HG03439 (cell line): ENCODE measurements around the gene UPF3B.
"Not testable (repeated sequence)": the region's sequence is repeated elsewhere in the genome, so short reads cannot be mapped to it uniquely, and the experiment has no call there.

Experiments used
- ATAC-seq: cut with Tn5 transposase; IDR thresholded peaks from one replicate; pipeline ENCODE4 v1.9.1; 2021; ENCODE audit warnings: mild to moderate bottlenecking, moderate library complexity; ENCODE audit not compliant: unreplicated experiment

The UPF3B gene

DNA sequence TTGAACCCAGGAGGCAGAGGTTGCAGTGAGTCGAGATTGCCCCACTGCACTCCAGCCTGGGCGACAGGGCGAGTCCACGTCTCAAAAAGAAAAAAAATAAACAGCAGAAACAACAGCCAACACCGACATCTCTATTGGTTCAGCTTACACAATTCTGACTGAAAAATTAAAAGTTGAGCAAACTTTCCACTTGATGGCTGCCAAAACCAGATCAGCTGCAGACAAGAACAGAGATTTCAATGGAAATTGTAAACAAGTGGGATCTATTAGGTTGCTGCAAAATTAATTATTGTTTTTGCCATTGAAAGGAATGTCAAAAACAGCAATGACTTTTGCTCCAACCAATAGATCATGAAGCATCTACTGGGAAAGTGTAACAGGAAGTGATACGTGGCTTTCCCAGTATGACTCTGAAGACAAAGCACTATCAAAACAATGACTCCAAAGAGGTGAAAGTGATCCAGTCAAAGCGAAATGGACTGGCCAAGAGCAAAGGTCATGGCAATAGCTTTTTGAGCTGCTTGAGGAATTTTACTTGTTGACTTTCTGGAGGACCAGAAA, 26.3 kb downstream of the UPF3B start:
- ATAC-seq, result no peak

DNA sequence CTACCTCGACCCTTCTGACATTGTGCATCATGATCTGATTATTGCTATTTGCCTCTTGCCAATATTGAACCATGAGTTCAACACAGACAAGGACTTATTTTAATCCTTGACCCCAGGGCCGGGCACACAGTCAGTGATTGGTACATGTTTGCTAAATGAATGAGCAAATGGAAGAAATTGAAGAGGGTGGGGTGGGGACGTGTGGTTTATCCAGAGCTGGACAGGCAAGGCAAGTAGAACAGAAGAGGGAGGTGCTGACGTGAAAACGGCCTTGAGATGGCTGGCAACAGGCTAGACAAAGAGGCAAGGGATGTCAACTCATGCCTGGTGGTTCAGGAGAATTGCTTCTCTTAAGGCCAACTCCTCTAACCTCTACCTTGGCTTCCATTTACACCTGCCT, 28.5 kb downstream of the UPF3B start:
- ATAC-seq, result not testable (repeated sequence)

DNA sequence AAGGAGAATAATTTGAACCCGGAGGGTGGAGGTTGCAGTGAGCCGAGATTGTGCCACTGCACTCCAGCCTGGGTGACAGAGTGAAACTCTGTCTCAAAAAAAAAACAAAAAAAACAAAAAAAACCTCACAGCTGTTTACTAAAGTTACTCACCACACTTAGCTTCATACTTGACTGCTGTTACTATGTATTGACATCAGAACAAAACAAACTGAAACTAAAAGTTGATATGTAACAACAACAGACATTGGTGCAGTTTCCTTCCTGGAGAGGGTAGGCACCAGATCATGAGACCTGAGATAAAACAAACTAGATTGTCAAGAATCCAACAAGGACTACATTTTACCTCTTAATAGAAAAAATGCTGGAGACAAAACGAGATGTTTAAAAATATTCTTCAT, 31.1 kb downstream of the UPF3B start:
- ATAC-seq, result peak; percentile 94

DNA sequence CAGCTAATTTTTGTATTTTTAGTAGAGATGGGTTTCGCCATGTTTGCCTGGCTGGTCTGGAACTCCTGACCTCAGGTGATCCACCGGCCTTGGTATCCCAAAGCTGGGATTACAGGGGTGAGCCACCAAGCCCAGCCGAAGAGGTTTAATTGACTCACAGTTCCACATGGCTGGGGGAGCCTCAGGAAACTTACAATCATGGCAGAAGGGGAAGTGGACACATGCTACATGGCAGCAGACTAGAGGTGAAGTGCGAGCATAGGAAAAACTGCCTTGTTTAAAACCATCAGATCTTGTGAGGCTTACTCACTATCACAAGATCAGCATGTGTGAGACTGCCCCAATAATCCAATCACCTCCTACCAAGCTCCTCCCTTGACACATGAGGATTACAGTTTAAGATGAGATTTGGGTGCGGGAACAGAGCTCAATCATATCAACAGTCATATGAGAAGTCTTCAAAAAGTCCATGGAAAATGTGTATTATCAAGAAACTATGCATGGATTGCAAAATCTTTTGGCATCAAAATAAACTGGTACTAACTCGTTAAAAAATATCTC, 35.6 kb downstream of the UPF3B start:
- no peak for ATAC-seq

DNA sequence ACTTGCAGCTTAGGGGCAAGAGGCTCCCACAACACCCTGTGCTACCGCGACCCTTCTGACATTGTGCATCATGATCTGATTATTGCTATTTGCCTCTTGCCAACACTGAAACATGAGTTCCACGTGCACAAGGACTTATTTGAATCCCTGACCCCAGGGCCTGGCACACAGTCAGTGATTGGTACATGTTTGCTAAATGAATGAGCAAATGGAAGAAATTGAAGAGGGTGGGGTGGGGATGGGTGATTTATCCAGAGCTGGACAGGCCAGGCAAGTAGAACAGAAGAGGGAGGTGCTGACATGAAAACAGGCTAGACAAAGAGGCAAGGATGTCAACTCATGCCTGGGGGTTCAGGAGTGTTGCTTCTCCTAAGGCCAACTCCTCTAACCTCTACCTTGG, 36.5 kb downstream of the UPF3B start:
- ATAC-seq, result no peak

DNA sequence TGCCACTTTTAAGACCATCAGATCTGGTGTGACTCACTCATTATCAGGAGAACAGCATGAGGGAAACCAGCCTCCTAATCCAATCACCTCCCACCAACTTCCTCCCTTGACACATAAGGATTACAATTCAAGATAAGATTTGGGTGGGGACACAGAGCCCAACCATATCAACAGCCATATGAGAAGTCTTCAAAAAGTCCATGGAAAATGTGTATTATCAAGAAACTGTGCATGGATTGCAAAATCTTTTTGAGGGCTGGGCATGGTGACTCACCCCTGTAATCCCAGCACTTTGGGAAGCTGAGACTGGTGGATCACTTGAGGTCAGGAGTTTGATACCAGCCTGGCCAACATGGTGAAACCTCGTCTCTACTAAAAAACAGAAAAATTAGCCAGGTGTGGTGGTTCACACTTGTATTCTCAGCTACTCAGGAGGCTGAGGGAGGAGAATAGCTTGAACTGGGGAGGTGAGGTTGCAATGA, 43.5 kb downstream of the UPF3B start:
- ATAC-seq, result no peak

DNA sequence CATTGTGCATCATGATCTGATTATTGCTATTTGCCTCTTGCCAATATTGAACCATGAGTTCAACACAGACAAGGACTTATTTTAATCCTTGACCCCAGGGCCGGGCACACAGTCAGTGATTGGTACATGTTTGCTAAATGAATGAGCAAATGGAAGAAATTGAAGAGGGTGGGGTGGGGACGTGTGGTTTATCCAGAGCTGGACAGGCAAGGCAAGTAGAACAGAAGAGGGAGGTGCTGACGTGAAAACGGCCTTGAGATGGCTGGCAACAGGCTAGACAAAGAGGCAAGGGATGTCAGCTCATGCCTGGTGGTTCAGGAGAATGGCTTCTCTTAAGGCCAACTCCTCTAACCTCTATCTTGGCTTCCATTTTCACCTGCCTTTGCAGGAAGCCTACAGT, 44.3 kb downstream of the UPF3B start:
- ATAC-seq, result not testable (repeated sequence)

DNA sequence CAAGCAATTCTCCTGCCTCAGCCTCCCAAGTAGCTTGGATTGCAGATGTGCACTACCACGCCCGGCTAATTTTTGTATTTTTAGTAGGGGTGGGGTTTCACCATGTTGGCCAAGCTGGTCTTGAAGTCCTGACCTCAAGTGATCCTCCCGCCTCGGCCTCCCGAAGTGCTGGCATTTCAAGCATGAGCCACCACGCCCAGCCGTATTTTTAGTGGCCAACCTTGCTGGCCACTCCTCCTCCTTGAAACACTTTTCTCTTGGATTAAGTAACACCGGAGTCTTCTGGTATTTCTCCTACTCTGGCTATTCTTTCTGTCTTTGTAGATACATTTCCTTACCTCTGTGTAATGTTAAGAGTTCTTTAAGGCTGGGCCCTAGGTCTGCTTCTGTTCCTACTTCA, 50.2 kb downstream of the UPF3B start:
- ATAC-seq, result no peak

DNA sequence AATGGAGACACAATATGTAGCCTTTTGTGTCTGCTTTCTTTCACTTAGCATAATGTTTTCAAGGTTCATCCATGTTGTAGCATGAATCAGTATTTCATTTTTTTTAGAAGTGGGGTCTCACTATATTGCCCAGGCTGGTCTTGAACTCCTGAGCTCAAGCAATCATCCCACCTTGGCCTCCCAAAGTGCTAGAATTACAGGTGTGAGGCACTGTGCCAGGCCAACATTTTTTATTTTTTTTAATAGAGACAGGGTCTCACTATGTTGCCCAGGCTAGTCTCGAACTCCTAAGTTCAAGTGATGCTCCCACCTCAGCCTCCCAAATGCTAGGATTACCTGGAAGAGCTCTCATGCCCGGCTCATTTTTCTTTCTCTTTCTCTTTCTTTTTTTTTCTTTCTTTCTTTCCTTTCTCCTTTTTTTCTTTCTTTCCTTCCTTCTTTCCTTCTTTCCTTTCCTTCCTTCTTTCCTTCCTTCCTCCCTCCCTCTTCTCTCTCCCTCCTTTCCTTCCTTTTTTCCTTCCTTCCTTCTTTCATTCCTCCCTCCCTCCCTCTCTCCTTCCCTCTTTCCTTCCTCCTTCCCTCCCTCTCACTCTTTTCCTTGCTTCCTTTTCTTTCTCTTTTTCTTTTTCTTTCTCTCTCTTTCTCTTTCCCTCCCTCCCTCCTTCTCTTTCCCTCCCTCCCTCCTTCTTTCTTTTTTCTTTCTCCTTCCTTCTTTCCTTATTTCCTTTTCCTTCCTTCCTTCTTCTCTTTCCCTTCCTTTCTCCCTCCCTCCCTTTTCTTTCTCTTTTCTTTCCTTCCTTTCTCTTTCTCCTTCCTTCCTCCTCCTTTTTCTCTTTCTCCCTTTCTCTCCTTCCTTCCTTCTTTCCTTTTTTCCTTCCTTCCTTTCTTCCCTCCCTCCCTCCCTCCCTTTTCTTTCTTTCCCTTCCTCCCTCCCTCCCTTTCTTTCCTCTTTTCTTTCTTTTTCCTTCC, 51.2 kb downstream of the UPF3B start:
- ATAC-seq, result no peak

DNA sequence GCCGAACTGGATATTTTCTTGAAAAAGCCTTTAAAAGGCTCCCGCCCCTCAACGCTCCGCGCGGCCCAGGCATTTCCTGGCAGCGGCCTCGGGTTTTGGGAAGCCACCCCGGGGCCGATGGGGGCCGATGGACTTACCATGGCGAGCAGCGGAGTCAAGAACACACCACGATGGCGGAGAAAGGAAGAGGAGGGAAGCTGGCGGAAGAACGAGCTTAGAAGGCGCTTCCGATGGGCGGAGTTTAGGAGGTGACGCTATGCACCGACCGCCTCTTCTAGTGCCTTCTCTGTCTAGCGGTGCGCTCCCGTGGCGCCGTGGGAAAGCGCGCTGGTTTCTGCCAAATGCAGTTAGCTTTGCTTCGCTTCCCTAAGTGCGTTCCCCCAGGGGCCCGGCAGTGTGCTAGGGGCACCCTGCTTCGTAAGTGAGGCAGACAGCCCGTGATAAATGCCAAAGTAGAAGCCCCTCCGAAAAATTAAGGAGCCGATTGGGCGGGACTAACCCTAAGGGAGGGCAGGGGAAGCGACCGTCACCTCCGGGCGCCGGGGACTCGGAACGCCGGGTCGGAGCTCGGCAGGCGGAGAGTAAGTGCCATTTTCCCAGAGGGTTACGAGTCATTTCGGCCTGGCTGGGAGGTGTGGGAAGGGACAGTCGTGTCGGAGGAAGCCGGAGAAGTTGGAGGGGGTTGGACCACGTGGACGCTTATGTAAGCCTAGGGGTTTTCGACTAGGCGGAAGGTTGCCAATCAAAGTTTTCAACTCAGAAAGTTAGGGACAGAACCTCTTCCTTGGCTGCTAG, 61.1 kb downstream of the UPF3B start, which contains the start of gene RPL39:
RPL39 (minus strand) TSS at position 194 of the 795 bp plus-strand sequence; CDS start at position 140, 54 bp downstream.
- peak; percentile 94 for ATAC-seq

DNA sequence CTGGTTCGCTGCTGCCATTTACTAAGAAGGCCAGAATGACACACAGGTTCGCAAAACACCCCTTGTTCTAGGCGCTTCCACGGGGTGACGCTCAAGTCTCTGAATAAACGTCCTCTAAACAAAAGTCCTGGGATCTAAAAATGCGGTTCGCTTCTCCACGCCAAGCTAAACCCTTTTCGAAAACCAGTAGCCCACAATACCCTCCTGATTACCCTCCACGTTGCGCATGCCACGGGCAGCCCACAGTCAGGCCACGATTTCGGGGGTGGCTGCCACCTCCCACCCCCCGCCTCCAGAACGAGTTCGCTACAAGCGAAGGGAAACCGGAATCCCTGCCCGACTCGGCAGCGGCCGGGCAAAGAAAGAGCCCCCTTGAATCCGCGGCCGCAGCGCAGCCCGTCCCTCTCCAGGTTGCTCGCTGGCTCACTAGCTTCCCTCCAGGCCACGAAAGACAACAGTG, 61.8 kb downstream of the UPF3B start:
- peak; percentile 29 for ATAC-seq

DNA sequence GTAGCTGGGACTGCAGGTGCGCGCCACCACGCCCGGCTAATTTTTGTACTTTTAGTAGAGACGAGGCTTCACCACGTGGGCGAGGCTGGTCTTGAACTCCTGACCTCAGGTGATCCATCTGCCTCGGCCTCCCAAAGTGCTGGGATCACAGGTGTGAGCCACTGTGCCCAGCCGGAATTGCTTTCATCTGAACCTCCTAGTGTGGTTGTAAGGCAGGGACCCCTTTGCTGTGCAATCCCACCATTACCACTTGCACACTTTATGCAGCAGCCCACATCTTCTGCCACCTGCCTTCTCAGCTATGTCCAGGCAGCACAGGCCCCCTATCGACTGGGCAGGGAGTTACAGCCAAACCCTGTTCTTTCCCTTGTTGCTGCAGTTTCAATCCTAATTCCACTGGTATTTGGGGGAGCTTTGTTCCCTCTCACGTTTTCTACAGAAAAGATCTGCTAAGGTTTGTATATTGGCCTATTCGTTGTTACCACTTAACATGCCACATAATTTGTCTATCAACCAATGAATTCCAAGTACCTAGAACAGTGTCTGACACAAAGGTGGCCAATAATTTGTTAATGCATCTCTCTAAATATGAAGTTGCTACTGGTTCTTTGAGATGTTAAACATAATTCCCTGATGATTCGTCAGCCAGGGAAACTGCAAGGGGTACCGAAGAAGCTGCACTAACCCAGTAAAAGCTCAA, 67.9 kb downstream of the UPF3B start:
- no peak for ATAC-seq
